ES-I3 (cell line): ENCODE measurements around the gene FCER2.
"Not testable (repeated sequence)": the region's sequence is repeated elsewhere in the genome, so short reads cannot be mapped to it uniquely, and the experiment has no call there.

Source experiments
- H3K36me3 ChIP-seq: 2 replicates; pipeline ENCODE4 v1.6.1; 2013; ENCODE audit warnings: mild to moderate bottlenecking, low read length, control low read depth, moderate library complexity; ENCODE audit not compliant: insufficient read depth
- H3K4me1 ChIP-seq: 2 replicates; pipeline ENCODE4 v1.6.1; 2013; ENCODE audit warnings: mild to moderate bottlenecking, control low read depth, low read length; ENCODE audit not compliant: insufficient read depth
- H3K9ac ChIP-seq: 2 replicates; pipeline ENCODE4 v1.6.1; 2013; ENCODE audit warnings: low read depth, mild to moderate bottlenecking, low read length, moderate library complexity
- H3K9me3 ChIP-seq: 2 replicates; pipeline ENCODE4 v1.6.1; 2013; ENCODE audit warnings: mild to moderate bottlenecking, low read length, moderate library complexity; ENCODE audit not compliant: control insufficient read depth, insufficient read depth

FCER2 gene

DNA sequence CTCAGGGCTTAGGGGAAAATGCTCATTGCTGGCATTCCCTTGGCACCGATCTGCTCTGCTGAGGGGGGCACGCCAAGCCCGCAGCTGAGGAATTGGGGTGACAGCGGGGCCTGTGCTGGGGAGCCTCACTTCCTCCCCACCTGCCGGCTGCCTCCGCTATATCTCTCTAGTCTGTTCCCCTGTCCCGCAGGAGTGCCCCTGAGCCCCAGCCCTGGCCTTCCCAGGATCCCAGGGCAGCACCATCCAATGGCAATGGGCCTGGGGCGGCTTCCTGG is 55.6 kb downstream of the FCER2 start:
- no peaks in the 10 kb centered on the region for H3K9me3 ChIP-seq
- no peaks in the 10 kb centered on the region for H3K36me3 ChIP-seq
- H3K4me1 ChIP-seq, result no peaks in the 10 kb centered on the region
- no peak overlapping the region for H3K9ac ChIP-seq

DNA sequence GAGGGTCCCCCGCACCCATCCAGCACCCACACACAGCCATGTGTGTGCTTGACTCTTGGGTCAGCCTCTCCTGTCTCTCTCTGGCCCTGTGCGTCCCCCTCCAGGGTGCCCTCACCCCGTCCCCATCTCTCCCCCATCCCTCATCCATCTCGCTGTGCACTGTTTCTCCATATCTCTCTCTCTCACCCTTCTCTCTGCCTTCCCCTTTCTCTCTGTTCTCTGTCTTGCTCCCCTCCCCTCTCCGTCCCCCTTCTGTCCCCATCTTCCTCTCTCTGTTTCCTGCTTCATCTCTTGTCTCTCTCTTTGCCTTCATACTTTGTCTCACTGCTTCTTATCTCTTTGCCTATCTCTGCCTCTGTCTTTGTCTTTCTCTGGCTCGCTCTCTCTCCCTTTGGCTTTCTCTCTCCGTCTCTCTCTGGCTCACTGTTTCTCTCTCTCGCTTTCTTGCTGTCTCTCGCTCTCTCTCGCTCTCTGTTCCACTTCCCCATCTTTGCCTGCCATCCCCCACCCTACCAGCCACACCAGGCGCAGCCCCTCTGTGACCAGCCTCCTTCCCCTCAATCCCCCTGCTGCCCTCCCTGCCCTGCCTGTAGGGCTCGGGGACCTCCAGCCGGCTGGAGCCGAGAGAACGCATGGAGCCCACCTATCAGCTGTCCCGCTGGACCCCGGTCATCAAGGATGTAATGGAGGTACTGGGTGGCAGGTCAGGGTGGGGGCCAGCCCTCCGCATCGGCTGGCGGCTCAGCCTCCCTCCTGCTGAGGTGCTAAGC is 56.1 kb downstream of the FCER2 start:
- H3K9me3 ChIP-seq, result no peaks in the 10 kb centered on the region
- H3K36me3 ChIP-seq, result no peaks in the 10 kb centered on the region
- H3K9ac ChIP-seq, result no peak overlapping the region
- H3K4me1 ChIP-seq, result no peaks in the 10 kb centered on the region

DNA sequence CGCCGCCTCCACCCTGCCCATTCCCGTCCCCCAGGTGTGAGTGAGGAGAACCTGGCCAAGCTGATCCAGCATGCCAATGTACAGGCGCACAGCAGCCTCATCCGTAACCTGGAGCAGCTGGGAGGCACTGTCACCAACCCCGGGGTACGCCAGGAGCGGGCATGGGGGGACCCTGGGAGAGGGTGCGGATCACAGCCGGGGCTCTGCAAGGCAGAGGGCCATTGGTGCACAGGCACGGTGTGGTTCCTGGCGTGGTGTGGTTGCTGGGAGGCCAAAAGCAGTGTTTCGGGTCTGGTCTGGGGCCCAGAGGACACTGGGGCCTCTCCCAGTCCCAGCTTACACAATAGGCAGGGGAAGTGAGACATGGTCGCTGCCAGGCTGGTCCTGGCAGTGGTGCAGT is 56.8 kb downstream of the FCER2 start:
- Histone ChIP-seq H3K36me3 (no peaks in the 10 kb centered on the region), H3K9me3 (no peaks in the 10 kb centered on the region), H3K9ac (no peak overlapping the region), H3K4me1 (no peaks in the 10 kb centered on the region)

DNA sequence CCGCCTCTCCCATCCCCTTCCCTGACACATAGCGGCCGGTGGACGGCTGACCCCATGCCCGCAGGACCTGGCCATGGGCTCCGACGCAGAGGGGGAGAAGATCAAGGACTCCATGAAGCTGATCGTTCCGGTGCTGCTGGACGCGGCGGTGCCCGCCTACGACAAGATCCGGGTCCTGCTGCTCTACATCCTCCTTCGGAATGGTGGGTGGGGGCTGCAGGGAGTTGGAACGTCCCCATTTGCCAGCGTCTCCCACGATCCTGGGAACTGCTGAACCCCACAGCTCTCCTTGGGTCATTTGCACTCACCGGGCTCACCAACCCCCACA is 57.4 kb downstream of the FCER2 start:
- Histone ChIP-seq H3K4me1 (no peaks in the 10 kb centered on the region), H3K36me3 (no peaks in the 10 kb centered on the region), H3K9ac (no peak overlapping the region), H3K9me3 (no peaks in the 10 kb centered on the region)

DNA sequence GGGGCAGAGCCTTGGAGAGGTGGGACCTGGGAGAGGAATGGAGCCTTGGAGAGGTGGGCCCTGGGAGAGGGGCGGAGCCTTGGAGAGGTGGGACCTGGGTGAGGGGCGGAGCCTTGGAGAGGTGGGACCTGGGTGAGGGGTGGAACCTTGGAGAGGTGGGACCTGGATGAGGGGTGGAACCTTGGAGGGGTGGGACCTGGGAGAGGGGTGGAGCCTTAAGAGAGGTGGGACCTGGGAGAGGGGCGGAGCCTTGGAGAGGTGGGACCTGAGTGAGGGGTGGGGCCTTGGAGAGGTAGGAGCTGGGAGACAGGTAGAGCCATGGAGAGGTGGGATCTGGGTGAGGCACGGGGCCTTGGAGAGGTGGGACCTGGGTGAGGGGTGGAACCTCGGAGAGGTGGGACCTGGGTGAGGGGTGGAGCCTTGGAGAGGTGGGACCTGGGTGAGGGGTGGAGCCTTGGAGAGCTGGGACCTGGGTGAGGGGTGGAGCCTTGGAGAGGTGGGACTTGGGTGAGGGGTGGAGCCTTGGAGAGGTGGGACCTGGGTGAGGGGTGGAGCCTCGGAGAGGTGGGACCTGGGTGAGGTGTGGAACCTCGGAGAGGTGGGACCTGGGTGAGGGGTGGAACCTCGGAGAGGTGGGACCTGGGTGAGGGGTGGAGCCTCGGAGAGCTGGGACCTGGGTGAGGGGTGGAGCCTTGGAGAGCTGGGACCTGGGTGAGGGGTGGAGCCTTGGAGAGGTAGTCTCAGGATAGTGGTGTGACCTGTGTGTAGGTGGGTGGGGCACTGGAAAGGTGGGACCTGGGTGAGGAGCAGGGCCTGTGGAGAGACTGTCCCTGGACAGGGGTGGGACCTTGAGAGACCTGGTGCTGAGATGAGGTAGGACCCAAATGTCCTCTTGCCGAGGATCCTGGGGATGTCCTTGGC is 58.0 kb downstream of the FCER2 start:
- not testable (repeated sequence) for H3K4me1 ChIP-seq, H3K36me3 ChIP-seq, H3K9me3 ChIP-seq, H3K9ac ChIP-seq

DNA sequence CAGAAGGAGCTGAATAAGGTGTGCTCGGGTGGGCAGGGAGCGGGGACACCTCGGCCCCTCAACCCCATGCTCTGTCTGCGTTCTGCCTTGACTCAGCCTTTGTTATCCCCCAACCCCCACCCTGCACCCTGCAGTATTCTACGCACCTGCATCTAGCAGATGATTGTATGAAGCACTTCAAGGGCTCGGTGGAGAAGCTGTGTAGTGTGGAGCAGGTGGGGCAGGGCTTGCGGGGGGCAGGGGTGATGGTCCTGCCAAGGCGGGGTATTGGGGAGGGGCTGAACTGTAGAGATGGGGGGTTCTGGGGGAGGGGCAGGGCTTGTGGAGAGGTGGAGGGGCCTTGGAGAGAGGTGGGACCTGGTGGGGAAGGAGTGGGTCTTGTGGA is 58.9 kb downstream of the FCER2 start:
- H3K4me1 ChIP-seq, result no peaks in the 10 kb centered on the region
- no peaks in the 10 kb centered on the region for H3K36me3 ChIP-seq
- no peak overlapping the region for H3K9ac ChIP-seq
- H3K9me3 ChIP-seq, result no peaks in the 10 kb centered on the region

DNA sequence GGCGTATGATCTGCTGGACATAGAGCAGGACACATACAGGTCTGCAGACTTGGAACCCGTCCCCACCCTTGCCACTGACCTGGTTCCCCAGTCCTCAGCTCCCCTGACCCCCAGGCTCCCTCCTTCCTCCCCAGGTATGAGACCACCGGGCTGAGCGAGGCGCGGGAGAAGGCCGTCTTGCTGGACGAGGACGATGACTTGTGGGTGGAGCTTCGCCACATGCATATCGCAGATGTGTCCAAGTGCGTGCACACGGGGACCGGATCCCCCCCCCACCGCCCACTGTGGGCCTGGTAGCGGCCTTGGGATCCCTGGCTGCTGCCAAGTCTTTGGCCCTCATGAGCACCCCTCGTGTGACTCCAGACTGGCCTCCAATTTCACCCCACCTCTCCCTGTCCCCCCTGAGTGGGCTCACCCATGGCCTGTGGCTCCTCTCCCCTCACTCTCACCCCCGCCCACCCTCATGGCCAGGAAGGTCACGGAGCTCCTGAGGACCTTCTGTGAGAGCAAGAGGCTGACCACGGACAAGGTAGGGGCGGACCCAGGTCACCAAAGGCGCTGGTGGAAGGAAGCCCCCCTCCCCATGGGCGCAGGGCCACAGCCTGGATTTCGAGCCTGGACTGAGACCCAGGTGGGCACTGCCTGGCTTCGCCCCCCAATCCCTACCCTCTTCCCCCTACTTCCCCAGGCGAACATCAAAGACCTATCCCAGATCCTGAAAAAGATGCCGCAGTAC is 59.5 kb downstream of the FCER2 start:
- no peaks in the 10 kb centered on the region for H3K4me1 ChIP-seq
- H3K9ac ChIP-seq, result no peak overlapping the region
- H3K9me3 ChIP-seq, result no peaks in the 10 kb centered on the region
- no peaks in the 10 kb centered on the region for H3K36me3 ChIP-seq

DNA sequence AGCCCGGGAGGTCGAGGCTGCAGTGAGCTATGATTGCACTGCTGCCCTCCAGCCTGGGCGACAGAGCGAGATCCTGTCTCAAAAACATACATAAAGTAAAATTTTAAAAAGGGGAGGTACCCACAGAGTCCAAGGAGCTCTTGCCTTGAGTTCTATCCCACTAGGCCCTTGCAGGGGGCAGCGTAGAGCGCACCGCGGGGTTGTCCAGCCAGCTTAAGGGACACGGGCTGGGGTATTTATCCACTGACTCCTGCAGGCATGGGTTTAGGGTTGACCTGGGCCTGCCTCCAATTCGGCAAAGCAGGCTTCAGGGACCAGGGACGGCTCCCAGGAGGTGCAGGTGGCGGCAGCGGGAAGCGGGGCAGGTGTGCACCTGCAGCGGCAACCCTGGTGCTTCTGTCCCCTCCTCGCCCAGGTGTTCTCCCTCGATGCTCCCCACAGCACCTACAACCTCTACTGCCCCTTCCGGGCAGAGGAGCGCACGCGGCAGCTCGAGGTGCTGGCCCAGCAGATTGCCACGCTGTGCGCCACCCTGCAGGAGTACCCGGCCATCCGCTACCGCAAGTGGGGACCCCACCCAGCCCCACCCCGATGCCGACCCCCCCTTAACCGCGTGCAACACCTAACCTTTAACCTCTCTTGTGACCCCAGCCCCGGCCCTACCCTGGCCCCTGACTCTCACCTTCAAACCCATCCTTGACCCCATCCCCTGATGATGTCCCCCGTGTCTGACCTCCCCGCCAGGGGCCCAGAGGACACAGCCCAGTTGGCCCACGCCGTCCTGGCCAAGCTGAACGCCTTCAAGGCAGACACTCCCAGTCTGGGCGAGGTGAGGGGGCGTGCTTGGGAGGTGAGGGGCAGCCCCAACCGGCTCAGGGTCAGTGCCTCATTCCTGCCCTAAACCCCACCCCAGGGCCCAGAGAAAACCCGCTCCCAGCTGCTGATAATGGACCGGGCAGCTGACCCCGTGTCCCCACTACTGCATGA is 60.3 kb downstream of the FCER2 start:
- H3K9me3 ChIP-seq, result no peaks in the 10 kb centered on the region
- no peaks in the 10 kb centered on the region; the same call in 1 of the 2 replicates for H3K4me1 ChIP-seq
- H3K9ac ChIP-seq, result no peak overlapping the region
- no peaks in the 10 kb centered on the region for H3K36me3 ChIP-seq

DNA sequence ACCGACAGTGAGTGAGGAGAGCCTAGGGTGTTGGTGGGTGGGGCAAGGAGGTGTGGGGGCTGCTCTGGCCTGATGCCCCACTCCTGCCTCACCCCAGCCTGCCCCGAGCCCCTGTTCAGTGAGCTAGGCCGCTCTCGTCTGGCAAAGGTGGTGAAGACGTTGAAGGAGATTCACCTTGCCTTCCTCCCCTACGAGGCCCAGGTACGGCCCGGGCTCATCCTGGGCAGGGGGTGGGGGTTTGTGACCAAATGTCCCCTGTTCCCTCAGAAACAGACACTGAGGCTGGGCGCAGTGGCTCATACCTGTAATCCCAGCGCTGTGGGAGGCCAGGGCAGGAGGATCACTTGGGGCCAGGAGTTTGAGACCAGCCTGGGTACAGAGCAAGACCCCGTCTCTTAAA is 61.1 kb downstream of the FCER2 start:
- no peaks in the 10 kb centered on the region; the same call in 1 of the 2 replicates for H3K4me1 ChIP-seq
- no peaks in the 10 kb centered on the region for H3K36me3 ChIP-seq
- H3K9me3 ChIP-seq, result no peaks in the 10 kb centered on the region
- no peak overlapping the region for H3K9ac ChIP-seq

DNA sequence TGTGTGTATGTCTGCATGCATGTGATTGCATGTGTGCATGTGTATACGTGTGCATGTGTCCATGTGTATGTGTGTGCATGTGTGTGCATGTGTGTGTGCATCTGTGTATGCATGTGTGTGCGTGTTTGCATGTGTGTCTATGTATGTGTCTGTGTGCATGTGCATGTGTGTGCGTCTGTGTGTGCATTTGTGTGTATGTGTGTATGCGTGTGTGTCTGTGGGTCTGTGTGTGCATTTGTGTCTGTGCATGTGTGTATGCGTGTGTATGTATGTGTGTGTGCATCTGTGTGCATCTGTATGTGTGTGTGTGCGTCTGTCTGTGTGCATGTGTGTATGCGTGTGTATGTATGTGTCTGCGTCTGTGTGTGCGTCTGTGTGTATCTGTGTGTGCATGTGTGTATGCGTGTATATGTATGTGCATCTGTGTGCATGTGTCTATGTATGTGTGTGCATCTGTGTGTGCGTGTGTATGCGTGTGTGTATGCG is 62.0 kb downstream of the FCER2 start:
- no peaks in the 10 kb centered on the region for H3K36me3 ChIP-seq
- H3K9me3 ChIP-seq, result no peaks in the 10 kb centered on the region
- no peaks in the 10 kb centered on the region; the same call in 1 of the 2 replicates for H3K4me1 ChIP-seq
- H3K9ac ChIP-seq, result no peak overlapping the region

DNA sequence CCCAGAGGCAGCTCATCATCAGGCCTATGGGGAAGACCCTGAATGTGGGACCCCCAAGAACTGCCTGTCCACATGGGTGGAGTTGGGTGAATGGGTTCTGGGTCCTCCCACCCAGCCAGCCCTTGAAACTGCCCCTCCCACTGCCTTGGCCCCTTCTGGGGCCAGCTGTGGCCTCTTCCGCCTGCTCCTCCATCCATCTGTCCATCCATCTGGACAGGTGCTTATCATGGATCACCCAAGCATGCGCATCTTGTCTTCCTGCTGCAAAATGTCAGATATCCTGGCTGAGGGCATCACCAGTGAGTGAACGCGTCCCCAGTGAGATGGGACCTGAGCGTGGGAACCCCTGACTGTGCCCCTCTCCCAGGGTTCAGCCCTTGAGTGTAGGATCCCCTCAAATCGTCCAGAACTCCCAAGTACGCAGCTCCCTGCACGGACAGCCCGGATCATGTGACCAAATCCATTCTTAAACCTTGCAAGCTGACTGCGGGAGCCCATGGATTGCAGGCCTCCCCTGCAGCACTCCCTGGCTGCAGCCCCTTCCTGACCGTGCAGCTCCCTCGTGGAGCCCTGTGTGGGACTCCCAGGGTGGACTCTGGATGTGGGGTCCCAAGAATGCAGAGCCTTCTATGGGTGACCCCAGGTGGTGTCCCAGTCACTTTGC is 63.0 kb downstream of the FCER2 start:
- H3K36me3 ChIP-seq, result no peaks in the 10 kb centered on the region
- no peaks in the 10 kb centered on the region; the same call in 1 of the 2 replicates for H3K4me1 ChIP-seq
- H3K9ac ChIP-seq, result no peak overlapping the region
- H3K9me3 ChIP-seq, result no peaks in the 10 kb centered on the region
